HEK293T (cell line): Measurements from ENCODE around the gene ING4.

Experiments used
- ELF4 ChIP-seq: fragments of 450-650 bp; IDR thresholded peaks from 2 replicates; pipeline ENCODE4 v1.6.1; 2017; ENCODE audit warnings: antibody characterized with exemption
- FOXM1 ChIP-seq: fragments of 450-650 bp; IDR thresholded peaks from 2 replicates; pipeline ENCODE4 v1.6.1; 2017; ENCODE audit warnings: mild to moderate bottlenecking, borderline replicate concordance
- ZNF384 ChIP-seq: fragments of 450-650 bp; IDR thresholded peaks from 2 replicates; pipeline ENCODE4 v1.6.1; 2016

DNA sequence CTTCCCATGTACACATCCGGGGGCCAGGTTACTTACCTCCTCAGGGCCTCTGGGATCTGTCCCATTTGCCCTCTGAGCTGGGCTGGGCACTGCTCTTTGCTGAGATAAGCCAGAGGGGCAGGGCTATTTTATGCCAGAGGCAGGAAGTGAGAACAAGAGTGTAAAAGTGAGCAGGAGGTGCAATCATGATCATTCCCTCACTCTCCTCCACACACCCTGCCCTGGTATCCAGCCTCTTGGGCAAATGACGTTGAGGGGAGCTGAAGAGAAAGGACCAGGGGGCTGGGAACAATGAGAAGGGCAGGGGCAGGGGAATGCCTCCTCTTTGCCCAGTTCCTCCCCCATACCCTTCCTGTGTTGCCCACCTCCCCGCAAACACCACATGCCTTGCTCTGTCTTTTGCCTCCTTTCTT lies 31.4 kb downstream of the ING4 start:
- TF ChIP-seq FOXM1 (no peak), ELF4 (no peak), ZNF384 (no peak)
